ENCODE measurements around the gene TTC34.
"Not testable (repeated sequence)": the region's sequence is repeated elsewhere in the genome, so short reads cannot be mapped to it uniquely, and the experiment has no call there.

Gene TTC34

GRCh38 chr1:2755426-2755825 lies 46.1 kb downstream of the TTC34 start:
- DNase-seq (ENCODE audit: low read depth), result not testable (repeated sequence)

- DNase-seq (ENCODE audit: low read depth), result not testable (repeated sequence)
Observed at GRCh38 chr1:2754597-2754996, 46.9 kb downstream of the TTC34 start.

GRCh38 chr1:2752503-2752902 lies 49.0 kb downstream of the TTC34 start:
- not testable (repeated sequence) for DNase-seq (ENCODE audit: low read depth)

- not testable (repeated sequence) for DNase-seq (ENCODE audit: low read depth)
Observed at GRCh38 chr1:2751866-2752265, 49.6 kb downstream of the TTC34 start.

GRCh38 chr1:2750766-2751730 lies 50.4 kb downstream of the TTC34 start:
- not testable (repeated sequence) for DNase-seq (ENCODE audit: low read depth)

- not testable (repeated sequence) for DNase-seq (ENCODE audit: low read depth)
Observed at GRCh38 chr1:2750041-2750680, 51.3 kb downstream of the TTC34 start.

GRCh38 chr1:2748626-2749025 lies 52.9 kb downstream of the TTC34 start:
- not testable (repeated sequence) for DNase-seq (ENCODE audit: low read depth)

- DNase-seq (ENCODE audit: low read depth), result not testable (repeated sequence)
Observed at GRCh38 chr1:2694796-2695195, 106.7 kb downstream of the TTC34 start.

- DNase-seq (ENCODE audit: low read depth), result not testable (repeated sequence)
Observed at GRCh38 chr1:2690180-2690579, 111.3 kb downstream of the TTC34 start.

- DNase-seq (ENCODE audit: low read depth), result not testable (repeated sequence)
Observed at GRCh38 chr1:2688336-2688665, 113.2 kb downstream of the TTC34 start.

- DNase-seq (ENCODE audit: low read depth), result not testable (repeated sequence)
Observed at GRCh38 chr1:2687638-2688335, 113.7 kb downstream of the TTC34 start.

- DNase-seq (ENCODE audit: low read depth), result not testable (repeated sequence)
Observed at GRCh38 chr1:2687174-2687591, 114.3 kb downstream of the TTC34 start.

- DNase-seq (ENCODE audit: low read depth), result not testable (repeated sequence)
Observed at GRCh38 chr1:2686091-2686863, 115.2 kb downstream of the TTC34 start.

- not testable (repeated sequence) for DNase-seq (ENCODE audit: low read depth)
Observed at GRCh38 chr1:2685671-2686070, 115.8 kb downstream of the TTC34 start.

- DNase-seq (ENCODE audit: low read depth), result not testable (repeated sequence)
Observed at GRCh38 chr1:2684878-2685277, 116.6 kb downstream of the TTC34 start.

- not testable (repeated sequence) for DNase-seq (ENCODE audit: low read depth)
Observed at GRCh38 chr1:2684000-2684399, 117.5 kb downstream of the TTC34 start.

GRCh38 chr1:2683321-2683741 lies 118.2 kb downstream of the TTC34 start:
- not testable (repeated sequence) for DNase-seq (ENCODE audit: low read depth)

- not testable (repeated sequence) for DNase-seq (ENCODE audit: low read depth)
Observed at GRCh38 chr1:2682879-2683278, 118.6 kb downstream of the TTC34 start.

GRCh38 chr1:2676726-2677125 lies 124.8 kb downstream of the TTC34 start:
- not testable (repeated sequence) for DNase-seq (ENCODE audit: low read depth)

- DNase-seq (ENCODE audit: low read depth), result not testable (repeated sequence)
Observed at GRCh38 chr1:2671656-2672055, 129.8 kb downstream of the TTC34 start.

GRCh38 chr1:2659806-2660205 lies 141.7 kb downstream of the TTC34 start:
- not testable (repeated sequence) for DNase-seq (ENCODE audit: low read depth)

Measured in non-pigmented ciliary epithelial cell (primary cell).